K562 (cell line): ENCODE data around the gene TMEM144. TPM values are rescaled to one million over a fixed set of nuclear protein-coding genes. Genes with fewer than 3 reads are reported as not detected.

Experiments
- ATAC-seq: fragments of 200-7000 bp; cut with Tn5 transposase; 3 replicates; pipeline ENCODE4 v1.9.1; 2020; ENCODE audit warnings: moderate library complexity
- BruUV-seq: library from RNA; stranded (reverse); fragments of 400-500 nt; replicated peaks from 2 replicates; lab custom pipeline; 2021; lab: Mats Ljungman, UMichigan
- CTCF ChIA-PET: fragments of 300-600 bp; formaldehyde crosslinking; extraction: SDS; loops from one replicate; lab custom pipeline; 2021; ENCODE audit warnings: low intra/inter-chr PET ratio; lab: Yijun Ruan, JAX
- POLR2A ChIA-PET: fragments of 300-600, 350-650 bp; sonication (Branson Sonifier 250); formaldehyde crosslinking; extraction: SDS; loops from one replicate; lab custom pipeline; 2021; ENCODE audit warnings: antibody characterized with exemption, inconsistent platforms; lab: Yijun Ruan, JAX
- DNase-seq, 4 experiments: peaks; one replicate each; pipeline versions ENCODE4 v3.0.0 to v3.0.0-alpha.2; 2011 to 2018; ENCODE audit warnings: low spot score in 3 of 4, mixed read lengths in 3 of 4; ENCODE audit errors: extremely low read depth in 1 of 4
- FAIRE-seq: peaks from 2 replicates; lab custom pipeline; 2011; peaks lifted over from hg19 to GRCh38; lab: Jason Lieb, UNC
- H2AFZ ChIP-seq: 2 replicates; pipeline ENCODE4 v1.6.0; 2011; ENCODE audit warnings: low read depth, low read length, control low read depth, inconsistent platforms
- H3K27ac ChIP-seq: fragments of 200-600 bp; 3 replicates; pipeline ENCODE4 v1.8.0; 2011; ENCODE audit warnings: low read depth, mild to moderate bottlenecking, control low read depth, inconsistent platforms, low read length, moderate library complexity, mixed read lengths; ENCODE audit errors: extremely low read depth
- H3K27me3 ChIP-seq, 2 experiments: fragments of 300-600 bp in 1 of 2; 2 replicates in 1 of 2; 3 replicates in 1 of 2; pipeline versions ENCODE4 v1.6.0 to v1.8.0; 2011; ENCODE audit warnings: inconsistent platforms in 2 of 2, low read length in 2 of 2, mild to moderate bottlenecking in 1 of 2, mixed read lengths in 1 of 2, moderate library complexity in 1 of 2; ENCODE audit not compliant: control insufficient read depth in 2 of 2, insufficient read depth in 2 of 2
- H3K36me3 ChIP-seq: fragments of 300-600 bp; 3 replicates; pipeline ENCODE4 v1.8.0; 2011; ENCODE audit warnings: mild to moderate bottlenecking, low read length, inconsistent platforms; ENCODE audit not compliant: control insufficient read depth, insufficient read depth
- H3K4me1 ChIP-seq, 2 experiments: fragments of 200-600 bp in 1 of 2; replicated peaks in 1 of 2; 2 replicates in 1 of 2; 3 replicates in 1 of 2; pipeline versions ENCODE4 v1.5.1 to v1.8.0; 2011; ENCODE audit warnings: inconsistent platforms in 2 of 2, low read length in 2 of 2, mild to moderate bottlenecking in 1 of 2, mixed read lengths in 1 of 2, moderate library complexity in 1 of 2; ENCODE audit not compliant: control insufficient read depth in 2 of 2, insufficient read depth in 2 of 2
- H3K4me2 ChIP-seq: 2 replicates; pipeline ENCODE4 v1.6.1; 2011; ENCODE audit warnings: low read length, control low read depth, inconsistent platforms, mixed read lengths; ENCODE audit not compliant: insufficient read depth
- H3K4me3 ChIP-seq: fragments of 200-600 bp; sonication (generic), shearing (Covaris generic); 2 replicates; pipeline ENCODE4 v1.5.1; 2016; ENCODE audit warnings: control low read depth, inconsistent platforms
- H3K79me2 ChIP-seq: fragments of 200-600 bp; 3 replicates; pipeline ENCODE4 v1.8.0; 2011; ENCODE audit warnings: low read length, inconsistent platforms; ENCODE audit not compliant: control insufficient read depth, insufficient read depth
- H3K9ac ChIP-seq, 2 experiments: 2 replicates each; pipeline versions ENCODE4 v1.6.0 to v1.6.1; 2011; ENCODE audit warnings: low read depth in 2 of 2, low read length in 2 of 2, control low read depth in 1 of 2, inconsistent platforms in 1 of 2, mild to moderate bottlenecking in 1 of 2, mixed read lengths in 1 of 2; ENCODE audit not compliant: insufficient read depth in 1 of 2
- H3K9me1 ChIP-seq: one replicate; pipeline ENCODE4 v1.6.0; 2011; ENCODE audit warnings: inconsistent platforms, mild to moderate bottlenecking, low read length, moderate library complexity; ENCODE audit not compliant: control insufficient read depth, insufficient read depth
- H3K9me3 ChIP-seq: replicated peaks from 2 replicates; pipeline ENCODE4 v1.5.1; 2011; ENCODE audit warnings: low read depth, low read length, inconsistent platforms; ENCODE audit not compliant: control insufficient read depth, insufficient read depth
- H4K20me1 ChIP-seq: replicated peaks from 2 replicates; pipeline ENCODE4 v1.6.1; 2011; ENCODE audit warnings: low read length, inconsistent platforms, mixed read lengths; ENCODE audit not compliant: control insufficient read depth, insufficient read depth
- CBX2 ChIP-seq: fragments of 200-600 bp; sonication (generic); IDR thresholded peaks from one replicate; pipeline ENCODE4 v1.6.1; 2012; ENCODE audit warnings: mild to moderate bottlenecking, low read length, inconsistent platforms; ENCODE audit not compliant: insufficient read depth, poor library complexity, severe bottlenecking
- CEBPB ChIP-seq: fragments of 450-650 bp; IDR thresholded peaks from 2 replicates; pipeline ENCODE4 v1.6.1; 2016; ENCODE audit warnings: missing genetic modification characterization, missing compliant biosample characterization
- FUS ChIP-seq: fragments of 200-400 bp; formaldehyde crosslinking; optimal IDR thresholded peaks from 2 replicates; pipeline ENCODE3; 2017; ENCODE audit warnings: low read depth, low read length
- GATA2 ChIP-seq: sonication (generic); formaldehyde crosslinking; IDR thresholded peaks from 2 replicates; pipeline ENCODE4 v1.4.0; 2020; ENCODE audit warnings: mild to moderate bottlenecking, missing genetic modification reagents
- HINFP ChIP-seq: fragments of 450-650 bp; conservative IDR thresholded peaks from 2 replicates; pipeline ENCODE4 v1.6.1; 2016; ENCODE audit warnings: missing genetic modification characterization, low read depth, mild to moderate bottlenecking, control low read depth, missing compliant biosample characterization
- JUND ChIP-seq, 2 experiments: IDR thresholded peaks; 2 replicates in 1 of 2; 3 replicates in 1 of 2; pipeline ENCODE4 v1.6.1; 2011; ENCODE audit warnings: borderline replicate concordance in 2 of 2, low read depth in 2 of 2, low read length in 2 of 2, improper control_type of control experiment in 1 of 2, missing biosample characterization in 1 of 2, missing genetic modification characterization in 1 of 2, missing genetic modification reagents in 1 of 2
- MTA2 ChIP-seq: fragments of 450-650 bp; IDR thresholded peaks from 2 replicates; pipeline ENCODE4 v1.6.1; 2016; ENCODE audit warnings: low read depth
- MXD1 ChIP-seq: fragments of 250-450 bp; sonication (Bioruptor Pico); IDR thresholded peaks from 2 replicates; pipeline ENCODE4 v1.8.0; 2021; ENCODE audit warnings: borderline replicate concordance, mild to moderate bottlenecking, moderate library complexity; ENCODE audit not compliant: poor library complexity, severe bottlenecking
- NFXL1 ChIP-seq: fragments of 450-650 bp; formaldehyde crosslinking; IDR thresholded peaks from 2 replicates; pipeline ENCODE4 v1.4.0; 2021; ENCODE audit warnings: mild to moderate bottlenecking
- NR2C2 ChIP-seq, 2 experiments: fragments of 200-800 bp in 1 of 2; sonication (Bioruptor generic) in 1 of 2; sonication (generic) in 1 of 2; formaldehyde crosslinking in 1 of 2; IDR thresholded peaks; 2 replicates each; pipeline versions ENCODE4 v1.6.1 to v1.8.0; 2016 to 2022; ENCODE audit warnings: mild to moderate bottlenecking in 1 of 2, missing compliant biosample characterization in 1 of 2, missing genetic modification characterization in 1 of 2, missing genetic modification reagents in 1 of 2
- TCF3 ChIP-seq: sonication (generic); formaldehyde crosslinking; IDR thresholded peaks from 2 replicates; pipeline ENCODE4 v1.4.0; 2020; ENCODE audit warnings: mild to moderate bottlenecking, missing genetic modification reagents
- ZNF197 ChIP-seq: fragments of 200-800 bp; sonication (Bioruptor generic); IDR thresholded peaks from 2 replicates; pipeline ENCODE4 v1.6.1; 2016; ENCODE audit warnings: low read depth, missing genetic modification characterization, missing compliant biosample characterization
- ZNF24 ChIP-seq: fragments of 450-650 bp; IDR thresholded peaks from 2 replicates; pipeline ENCODE4 v1.6.1; 2016
- ZNF584 ChIP-seq: fragments of 200-800 bp; sonication (Bioruptor generic); IDR thresholded peaks from 2 replicates; pipeline ENCODE4 v1.6.1; 2016; ENCODE audit warnings: low read depth, mild to moderate bottlenecking, missing genetic modification characterization, missing compliant biosample characterization
- WGBS: fragments of 100-300 bp; shearing (Covaris generic); methylation state at CpG from one replicate; pipeline ENCODE4 v1.1.6; 2016; ENCODE audit warnings: low coverage, mixed read lengths; ENCODE audit not compliant: insufficient coverage; ENCODE audit errors: missing lambda C conversion rate; 5-methylcytosine and 5-hydroxymethylcytosine counted together
- in situ Hi-C: fragments of 300-500 bp; cut with MboI; formaldehyde crosslinking; loops from 4 replicates; pipeline ENCODE4 v1.15.0; 2018; ENCODE audit warnings: inconsistent platforms, mixed read lengths
- intact Hi-C: fragments of 100-400 bp; cut with micrococcal nuclease; formaldehyde crosslinking; loops from 2 replicates; pipeline ENCODE4 v1.14.2; 2022
- polyA plus RNA-seq, 8 experiments: library from polyadenylated mRNA; depleted of rRNA in 4 of 8; stranded (reverse) in 5 of 8; unstranded in 3 of 8; fragments of >200 nt; fragmentation: Nextera tagmentation in 2 of 8; fragmentation: Illumina TruSeq in 1 of 8; extraction: Ambion mirVana in 2 of 8; extraction: Trizol in 1 of 8; gene quantifications; 2 replicates each; pipeline versions ENCODE4 v1.2.1 to v1.2.3, GENCODE V29; 2011 to 2014; ENCODE audit warnings: inconsistent platforms in 1 of 8, missing spikeins in 1 of 8
- total RNA-seq, 7 experiments: library from RNA; depleted of rRNA in 6 of 7; stranded (reverse); fragments of >200 nt in 6 of 7; fragmentation: Illumina TruSeq in 2 of 7; extraction: Trizol in 2 of 7; gene quantifications; 2 replicates each; pipeline versions ENCODE4 v1.2.1 to v1.2.3, GENCODE V29; 2011 to 2021; ENCODE audit warnings: low replicate concordance in 1 of 7
- TF ChIP-seq, protein P1 (sequence below): fragments of 250-450 bp; sonication (Bioruptor Pico); IDR thresholded peaks from 2 replicates; pipeline ENCODE4 v1.4.0; 2020; ENCODE audit warnings: mild to moderate bottlenecking, moderate library complexity

The TMEM144 gene
- total and polyA plus RNA-seq, 9 of the 15 experiments (the other 6 are each of a cell fraction or from before 2014, with no cell fraction given) = 4.0 to 12.0 (median 6.1) TPM

- H3K9ac ChIP-seq = no peak overlapping the region
- 46% methylated on average over 1 of the region's 1 CpG for WGBS
- CTCF ChIA-PET = no interaction called here
- intact Hi-C loops (no loop called here), in situ Hi-C loops (no loop called here)
- DNase-seq = no peak
- H3K79me2 ChIP-seq = peaks cover 8% of the 10 kb centered on the region; the same call in 1 of the 3 replicates
- no peak for ATAC-seq
- H3K9me1 ChIP-seq = no peaks in the 10 kb centered on the region
- POLR2A ChIA-PET = interaction anchor here (1.9 kb wide), 1 partner anchor 10 kb away, joined by 5 read pairs; no protein-coding TSS in a partner anchor
- no peaks in the 10 kb centered on the region; the same call in 1 of the 2 replicates for H4K20me1 ChIP-seq
- no peaks in the 10 kb centered on the region for H3K27me3 ChIP-seq
- peaks cover 14% of the 10 kb centered on the region; the same call in 1 of the 3 replicates for H3K36me3 ChIP-seq
- no peak overlapping the region for H3K4me3 ChIP-seq
- H3K9me3 ChIP-seq = no peaks in the 10 kb centered on the region
- H3K4me2 ChIP-seq = no peak overlapping the region
- no peak overlapping the region for H3K27ac ChIP-seq
- no peak overlapping the region for H2AFZ ChIP-seq
- FAIRE-seq = no peak
- BruUV-seq = no TSS peak
- H3K4me1 ChIP-seq = peaks cover 4 to 5% of the 10 kb centered on the region in 2 experiments; a peak in 3 of 5 replicates
- no peak for TF ChIP-seq CBX2
- TF ChIP-seq FUS = no peak
- no peak for TF ChIP-seq TCF3
- TF ChIP-seq CEBPB (tag) = no peak
- no peak for TF ChIP-seq HINFP (tag)
- TF ChIP-seq MTA2 = no peak
- TF ChIP-seq, protein P1, sequence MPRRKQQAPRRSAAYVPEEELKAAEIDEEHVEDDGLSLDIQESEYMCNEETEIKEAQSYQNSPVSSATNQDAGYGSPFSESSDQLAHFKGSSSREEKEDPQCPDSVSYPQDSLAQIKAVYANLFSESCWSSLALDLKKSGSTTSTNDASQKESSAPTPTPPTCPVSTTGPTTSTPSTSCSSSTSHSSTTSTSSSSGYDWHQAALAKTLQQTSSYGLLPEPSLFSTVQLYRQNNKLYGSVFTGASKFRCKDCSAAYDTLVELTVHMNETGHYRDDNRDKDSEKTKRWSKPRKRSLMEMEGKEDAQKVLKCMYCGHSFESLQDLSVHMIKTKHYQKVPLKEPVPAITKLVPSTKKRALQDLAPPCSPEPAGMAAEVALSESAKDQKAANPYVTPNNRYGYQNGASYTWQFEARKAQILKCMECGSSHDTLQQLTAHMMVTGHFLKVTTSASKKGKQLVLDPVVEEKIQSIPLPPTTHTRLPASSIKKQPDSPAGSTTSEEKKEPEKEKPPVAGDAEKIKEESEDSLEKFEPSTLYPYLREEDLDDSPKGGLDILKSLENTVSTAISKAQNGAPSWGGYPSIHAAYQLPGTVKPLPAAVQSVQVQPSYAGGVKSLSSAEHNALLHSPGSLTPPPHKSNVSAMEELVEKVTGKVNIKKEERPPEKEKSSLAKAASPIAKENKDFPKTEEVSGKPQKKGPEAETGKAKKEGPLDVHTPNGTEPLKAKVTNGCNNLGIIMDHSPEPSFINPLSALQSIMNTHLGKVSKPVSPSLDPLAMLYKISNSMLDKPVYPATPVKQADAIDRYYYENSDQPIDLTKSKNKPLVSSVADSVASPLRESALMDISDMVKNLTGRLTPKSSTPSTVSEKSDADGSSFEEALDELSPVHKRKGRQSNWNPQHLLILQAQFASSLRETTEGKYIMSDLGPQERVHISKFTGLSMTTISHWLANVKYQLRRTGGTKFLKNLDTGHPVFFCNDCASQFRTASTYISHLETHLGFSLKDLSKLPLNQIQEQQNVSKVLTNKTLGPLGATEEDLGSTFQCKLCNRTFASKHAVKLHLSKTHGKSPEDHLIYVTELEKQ (CRISPR knock-in tag) = no peak
- TF ChIP-seq JUND (IDR thresholded peaks at IDR 0.05; ENCODE audit: borderline replicate concordance, low read depth, low read length) = no peak
- no peak for TF ChIP-seq JUND (tag; IDR thresholded peaks at IDR 0.05; ENCODE audit: borderline replicate concordance, low read depth, low read length)
- TF ChIP-seq ZNF24 = no peak
- TF ChIP-seq GATA2 (CRISPR knock-in tag) = no peak
- no peak for TF ChIP-seq NFXL1 (CRISPR knock-in tag)
- no peak for TF ChIP-seq NR2C2 (CRISPR knock-in tag; IDR thresholded peaks at IDR 0.05)
- TF ChIP-seq NR2C2 (tag; IDR thresholded peaks at IDR 0.05) = no peak
- TF ChIP-seq MXD1 (CRISPR knock-in tag) = no peak
- no peak for TF ChIP-seq ZNF197 (CRISPR knock-in tag)
- no peak for TF ChIP-seq ZNF584 (CRISPR knock-in tag)
These were observed 4.6 kb downstream of the TMEM144 start for GRCh38 chr4:158214856-158215255.
